B cell (primary cell): ENCODE measurements around the gene EXTL1.

Source experiments
- CTCF ChIP-seq: fragments of 200-600 bp; IDR thresholded peaks from one replicate; pipeline ENCODE4 v1.8.0; 2022; ENCODE audit warnings: antibody characterized with exemption, mild to moderate bottlenecking
- EZH2 ChIP-seq: IDR thresholded peaks from 2 replicates; pipeline ENCODE4 v1.6.1; 2012; ENCODE audit warnings: borderline replicate concordance, low read depth, mild to moderate bottlenecking, moderate library complexity, low read length; ENCODE audit not compliant: insufficient read depth, poor library complexity, severe bottlenecking

- TF ChIP-seq EZH2 (no peak), CTCF (peak; percentile 99)
Observed at GRCh38 chr1:26035959-26036755, 14.6 kb downstream of the EXTL1 start.
